ENCODE measurements around the gene KRT76. TPM values are rescaled to one million over a fixed set of nuclear protein-coding genes. Genes with fewer than 3 reads are reported as not detected.

KRT76 gene
- total and polyA plus RNA-seq, 2 experiments from 2014 or later: not detected

GRCh38 chr12:52735816-52736632 is 41.1 kb downstream of the KRT76 start:
- DNase-seq (ENCODE audit: low spot score): no peak
- no peaks in the 10 kb centered on the region for H3K36me3 ChIP-seq (ENCODE audit: insufficient read depth)
- TF ChIP-seq ZNF114 (CRISPR knock-in tag; IDR thresholded peaks at IDR 0.05): no peak
- TF ChIP-seq ZNF331 (CRISPR knock-in tag; IDR thresholded peaks at IDR 0.05; ENCODE audit: low read depth): no peak
- no peak for TF ChIP-seq NANOG (IDR thresholded peaks at IDR 0.05; ENCODE audit: borderline replicate concordance)
- H3K4me1 ChIP-seq (ENCODE audit: insufficient read depth): no peaks in the 10 kb centered on the region
- H3K36me3 Mint-ChIP-seq (ENCODE audit: low read depth): no peaks in the 10 kb centered on the region; the same call in 2 of the 3 replicates
- H3K9me2 ChIP-seq (ENCODE audit: insufficient read depth): no peaks in the 10 kb centered on the region
- peaks cover 17% of the 10 kb centered on the region for H3K27me3 Mint-ChIP-seq (ENCODE audit: insufficient read depth, low read depth, poor library complexity)
- no peaks in the 10 kb centered on the region for H3K4me1 Mint-ChIP-seq
- H3K27me3 ChIP-seq (ENCODE audit: insufficient read depth): no peaks in the 10 kb centered on the region
- no peaks in the 10 kb centered on the region for H3K79me2 ChIP-seq (replicated peaks; ENCODE audit: insufficient read depth)
- H3K9me3 Mint-ChIP-seq: peaks cover 16% of the 10 kb centered on the region
- H3K4me2 ChIP-seq: no peak overlapping the region
- no peak for ATAC-seq
- no peak overlapping the region for H3K27ac Mint-ChIP-seq
- H2AFZ ChIP-seq: no peak overlapping the region
- H3K4me3 ChIP-seq: no peak overlapping the region
- no peak overlapping the region for H3K27ac ChIP-seq (ENCODE audit: low read depth)
- H3K4me3 Mint-ChIP-seq: no peak overlapping the region
- H4K20me1 ChIP-seq (replicated peaks; ENCODE audit: insufficient read depth): 0 out of 2 replicates have a peak, but pooled peaks cover 3% of the 10 kb centered on the region
- H3F3A ChIP-seq (replicated peaks; ENCODE audit: low read depth): no peaks in the 10 kb centered on the region

- Mint-ChIP-seq H3K4me1 (no peaks in the 10 kb centered on the region), H3K27me3 (ENCODE audit: insufficient read depth, low read depth, poor library complexity) (peaks cover 22% of the 10 kb centered on the region), H3K27ac (no peak overlapping the region), H3K36me3 (ENCODE audit: low read depth) (no peaks in the 10 kb centered on the region), H3K4me3 (no peak overlapping the region), H3K9me3 (peaks cover 19% of the 10 kb centered on the region)
- no peaks in the 10 kb centered on the region for H3K27me3 ChIP-seq (ENCODE audit: insufficient read depth)
- H3F3A ChIP-seq (replicated peaks; ENCODE audit: low read depth): no peaks in the 10 kb centered on the region
- no peak overlapping the region for H3K4me2 ChIP-seq
- no peak overlapping the region for H2AFZ ChIP-seq
- H3K36me3 ChIP-seq (ENCODE audit: insufficient read depth): no peaks in the 10 kb centered on the region
- no peak for TF ChIP-seq ETS1 (IDR thresholded peaks at IDR 0.05)
- no peak for TF ChIP-seq ZNF331 (CRISPR knock-in tag; IDR thresholded peaks at IDR 0.05; ENCODE audit: low read depth)
- no peak for TF ChIP-seq REST (IDR thresholded peaks at IDR 0.05; ENCODE audit: unreplicated experiment)
- TF ChIP-seq CTCF (conservative IDR thresholded peaks at IDR 0.05; ENCODE audit: low read depth in 2 of 2): no peak
- H4K20me1 ChIP-seq (replicated peaks; ENCODE audit: insufficient read depth): 0 out of 2 replicates have a peak, but pooled peaks cover 3% of the 10 kb centered on the region
- no peak overlapping the region for H3K27ac ChIP-seq (ENCODE audit: low read depth)
- H3K9me2 ChIP-seq (ENCODE audit: insufficient read depth): 0 out of 2 replicates have a peak, but pooled peaks cover 4% of the 10 kb centered on the region
- H3K4me1 ChIP-seq (ENCODE audit: insufficient read depth): no peaks in the 10 kb centered on the region
- DNase-seq (ENCODE audit: low spot score) (no peak), ATAC-seq (no peak)
- H3K79me2 ChIP-seq (replicated peaks; ENCODE audit: insufficient read depth): no peaks in the 10 kb centered on the region
- H3K4me3 ChIP-seq: no peak overlapping the region
Observed at GRCh38 chr12:52735106-52735505, 42.0 kb downstream of the KRT76 start.

All from GM23338 (cell line).